Osteocyte (in vitro differentiated cells): ENCODE data around the gene HOXD10. TPM values are rescaled to one million over a fixed set of nuclear protein-coding genes. Genes with fewer than 3 reads are reported as not detected.

Source experiments
- DNase-seq: peaks from one replicate; pipeline ENCODE4 v3.0.0; 2021; ENCODE audit warnings: mixed read lengths; ENCODE audit not compliant: unreplicated experiment; ENCODE audit errors: extremely low spot score
- H3K27ac Mint-ChIP-seq: one replicate; pipeline ENCODE4 v1.8.0; 2021; ENCODE audit warnings: mild to moderate bottlenecking, mixed read lengths; ENCODE audit not compliant: unreplicated experiment
- H3K27me3 Mint-ChIP-seq: one replicate; pipeline ENCODE4 v1.8.0; 2021; ENCODE audit warnings: mixed read lengths; ENCODE audit not compliant: unreplicated experiment
- H3K36me3 Mint-ChIP-seq: one replicate; pipeline ENCODE4 v1.8.0; 2021; ENCODE audit warnings: mixed read lengths; ENCODE audit not compliant: unreplicated experiment
- H3K4me1 Mint-ChIP-seq: one replicate; pipeline ENCODE4 v1.8.0; 2021; ENCODE audit warnings: mixed read lengths; ENCODE audit not compliant: unreplicated experiment
- H3K4me3 Mint-ChIP-seq: one replicate; pipeline ENCODE4 v1.8.0; 2021; ENCODE audit warnings: mild to moderate bottlenecking, moderate library complexity, mixed read lengths; ENCODE audit not compliant: unreplicated experiment
- H3K9me3 Mint-ChIP-seq: one replicate; pipeline ENCODE4 v1.8.0; 2021; ENCODE audit warnings: mixed read lengths; ENCODE audit not compliant: unreplicated experiment
- total RNA-seq: library from RNA; stranded (reverse); gene quantifications from 2 replicates; pipeline ENCODE4 v1.2.1, GENCODE V29; 2021
- TF ChIP-seq, protein P1 (sequence below): fragments of 200-600 bp; sonication (generic); IDR thresholded peaks from 2 replicates; pipeline ENCODE4 v1.5.0; 2021; ENCODE audit warnings: antibody characterized with exemption, mild to moderate bottlenecking, moderate library complexity

Gene HOXD10
- total RNA-seq, 1 donor from 2014 or later: not detected

DNA sequence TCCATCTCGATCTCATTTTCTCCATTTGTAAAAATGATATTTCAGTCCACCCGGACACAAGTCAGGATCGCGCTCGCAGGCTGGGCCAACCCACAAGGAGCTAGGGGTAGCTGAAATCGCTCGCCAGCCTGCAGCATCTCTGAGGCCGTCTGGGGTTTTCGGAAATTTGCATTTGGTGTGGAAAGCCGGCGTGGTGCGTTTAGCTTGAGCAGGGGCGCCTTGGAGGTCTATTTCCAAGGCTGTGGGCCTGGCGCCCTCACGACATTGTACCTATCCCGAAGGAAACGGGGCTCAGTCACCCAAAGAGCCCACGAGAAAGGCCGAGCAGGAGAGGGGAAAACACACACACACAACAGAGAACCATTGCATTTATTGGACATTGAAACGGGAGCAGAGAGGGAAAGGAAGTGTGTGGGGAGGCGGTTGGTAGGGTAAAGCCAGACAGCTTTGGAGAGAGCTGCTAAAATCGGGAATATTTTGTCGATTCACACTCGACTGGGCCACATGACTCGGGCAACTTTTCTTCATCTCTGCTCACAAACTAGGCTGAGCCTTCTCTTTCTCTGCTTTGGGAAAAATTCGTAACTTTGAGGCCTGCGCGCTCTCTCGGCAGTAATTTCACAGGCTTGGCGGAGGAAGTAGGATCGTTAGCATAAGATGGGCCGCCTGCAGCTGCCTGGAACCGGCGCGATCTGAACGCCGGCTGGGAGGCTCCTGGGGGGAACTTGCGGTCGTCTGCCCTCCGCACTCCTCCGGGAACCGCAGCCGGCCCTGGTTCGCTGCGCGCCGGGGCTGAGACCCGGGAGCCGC is 11.8 kb downstream of the HOXD10 start:
- TF ChIP-seq, protein P1, sequence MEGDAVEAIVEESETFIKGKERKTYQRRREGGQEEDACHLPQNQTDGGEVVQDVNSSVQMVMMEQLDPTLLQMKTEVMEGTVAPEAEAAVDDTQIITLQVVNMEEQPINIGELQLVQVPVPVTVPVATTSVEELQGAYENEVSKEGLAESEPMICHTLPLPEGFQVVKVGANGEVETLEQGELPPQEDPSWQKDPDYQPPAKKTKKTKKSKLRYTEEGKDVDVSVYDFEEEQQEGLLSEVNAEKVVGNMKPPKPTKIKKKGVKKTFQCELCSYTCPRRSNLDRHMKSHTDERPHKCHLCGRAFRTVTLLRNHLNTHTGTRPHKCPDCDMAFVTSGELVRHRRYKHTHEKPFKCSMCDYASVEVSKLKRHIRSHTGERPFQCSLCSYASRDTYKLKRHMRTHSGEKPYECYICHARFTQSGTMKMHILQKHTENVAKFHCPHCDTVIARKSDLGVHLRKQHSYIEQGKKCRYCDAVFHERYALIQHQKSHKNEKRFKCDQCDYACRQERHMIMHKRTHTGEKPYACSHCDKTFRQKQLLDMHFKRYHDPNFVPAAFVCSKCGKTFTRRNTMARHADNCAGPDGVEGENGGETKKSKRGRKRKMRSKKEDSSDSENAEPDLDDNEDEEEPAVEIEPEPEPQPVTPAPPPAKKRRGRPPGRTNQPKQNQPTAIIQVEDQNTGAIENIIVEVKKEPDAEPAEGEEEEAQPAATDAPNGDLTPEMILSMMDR: no peak
- Mint-ChIP-seq H3K36me3 (peaks cover 2% of the 10 kb centered on the region), H3K9me3 (no peaks in the 10 kb centered on the region), H3K27me3 (peaks cover 86% of the 10 kb centered on the region), H3K27ac (no peak overlapping the region), H3K4me1 (peaks cover 28% of the 10 kb centered on the region), H3K4me3 (no peak overlapping the region)
- no peak for DNase-seq

- no peaks in the 10 kb centered on the region for H3K9me3 Mint-ChIP-seq
- DNase-seq: no peak
- peaks cover 24% of the 10 kb centered on the region for H3K4me1 Mint-ChIP-seq
- peaks cover 86% of the 10 kb centered on the region for H3K27me3 Mint-ChIP-seq
- H3K4me3 Mint-ChIP-seq: peak within 1 kb of the TSS; percentile 62
- TF ChIP-seq, protein P1: no peak
- H3K27ac Mint-ChIP-seq: no peak within 1 kb of the TSS
- peaks cover 2% of the 10 kb centered on the region for H3K36me3 Mint-ChIP-seq
Observed at GRCh38 chr2:176128982-176129796, 12.6 kb downstream of the HOXD10 start, which contains the start of gene HOXD8. HOXD8 (plus strand) TSS chr2:176129705; CDS start chr2:176130367, 662 bp downstream.

GRCh38 chr2:176129813-176130146 is 13.2 kb downstream of the HOXD10 start:
- no peak for DNase-seq
- Mint-ChIP-seq H3K27ac (no peak overlapping the region), H3K4me3 (peak overlapping the region; percentile 29), H3K36me3 (peaks cover 1% of the 10 kb centered on the region), H3K4me1 (peaks cover 24% of the 10 kb centered on the region), H3K27me3 (peaks cover 86% of the 10 kb centered on the region), H3K9me3 (no peaks in the 10 kb centered on the region)
- TF ChIP-seq, protein P1: no peak

- Mint-ChIP-seq H3K27me3 (peaks cover 86% of the 10 kb centered on the region), H3K4me3 (peak overlapping the region; percentile 62), H3K36me3 (no peaks in the 10 kb centered on the region), H3K4me1 (peaks cover 25% of the 10 kb centered on the region), H3K9me3 (no peaks in the 10 kb centered on the region), H3K27ac (no peak overlapping the region)
- DNase-seq: no peak
- TF ChIP-seq, protein P1: no peak
Observed at GRCh38 chr2:176130147-176130956, 13.8 kb downstream of the HOXD10 start.
